HG03196 (cell line): ENCODE data around the gene PPP1CC.
"Not testable (repeated sequence)": the region's sequence is repeated elsewhere in the genome, so short reads cannot be mapped to it uniquely, and the experiment has no call there.

Source experiments
- ATAC-seq: cut with Tn5 transposase; IDR thresholded peaks from one replicate; pipeline ENCODE4 v1.9.1; 2021; ENCODE audit not compliant: unreplicated experiment

Gene PPP1CC

DNA sequence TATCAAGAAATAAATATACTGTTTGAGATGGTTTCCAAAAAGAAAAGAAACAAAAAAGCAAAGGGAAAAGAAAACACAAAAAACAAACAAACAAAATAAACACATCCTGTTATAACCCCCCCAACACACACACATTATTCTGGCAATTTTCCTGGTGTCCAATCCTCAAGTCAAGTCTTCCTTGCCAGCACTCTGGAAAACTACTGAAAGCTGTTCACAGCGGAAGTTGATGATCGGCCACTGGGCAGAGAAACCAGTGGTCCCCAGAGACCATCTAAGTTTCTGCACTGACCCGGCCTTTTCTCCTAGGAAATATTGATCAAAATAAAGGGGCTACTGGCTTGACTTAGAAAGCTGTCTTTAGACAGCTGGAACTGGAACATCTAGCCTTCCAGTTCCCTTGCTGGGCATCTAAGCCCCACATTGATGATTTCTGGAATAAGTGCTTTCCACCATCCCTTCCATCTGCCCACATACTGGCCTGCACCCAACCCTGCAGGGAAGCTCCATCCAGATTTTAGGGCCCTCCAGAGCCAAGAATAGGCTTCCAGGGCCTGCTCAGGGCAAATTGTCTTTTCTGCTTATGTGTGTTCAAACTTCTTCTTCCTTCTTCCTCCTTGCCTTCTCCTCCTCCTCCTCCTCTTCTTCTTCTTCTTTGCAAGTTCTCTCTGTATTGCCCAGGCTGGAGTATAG lies 11.6 kb upstream of the PPP1CC start:
- ATAC-seq: no peak

GRCh38 chr12:110750784-110751461 lies 8.2 kb upstream of the PPP1CC start:
- ATAC-seq: no peak

DNA sequence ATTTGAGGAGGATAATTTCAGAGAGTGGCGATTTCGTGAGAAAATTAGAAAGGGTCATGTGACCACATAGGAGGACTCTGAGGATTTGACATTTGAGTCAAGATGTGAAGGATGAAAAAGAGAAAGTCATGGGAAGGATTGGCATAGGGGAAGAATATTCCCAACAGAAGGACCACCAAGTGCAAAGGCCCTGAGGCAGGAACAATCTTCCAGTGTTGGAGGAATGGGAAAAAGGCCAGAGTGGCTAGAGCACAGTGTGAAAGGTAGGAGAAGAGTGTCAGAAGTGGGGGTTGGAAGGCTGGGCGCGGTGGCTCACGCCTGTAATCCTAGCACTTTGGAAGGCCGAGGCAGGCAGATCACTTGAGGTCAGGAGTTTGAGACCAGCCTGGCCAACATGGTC lies 3.9 kb upstream of the PPP1CC start:
- no peak for ATAC-seq

DNA sequence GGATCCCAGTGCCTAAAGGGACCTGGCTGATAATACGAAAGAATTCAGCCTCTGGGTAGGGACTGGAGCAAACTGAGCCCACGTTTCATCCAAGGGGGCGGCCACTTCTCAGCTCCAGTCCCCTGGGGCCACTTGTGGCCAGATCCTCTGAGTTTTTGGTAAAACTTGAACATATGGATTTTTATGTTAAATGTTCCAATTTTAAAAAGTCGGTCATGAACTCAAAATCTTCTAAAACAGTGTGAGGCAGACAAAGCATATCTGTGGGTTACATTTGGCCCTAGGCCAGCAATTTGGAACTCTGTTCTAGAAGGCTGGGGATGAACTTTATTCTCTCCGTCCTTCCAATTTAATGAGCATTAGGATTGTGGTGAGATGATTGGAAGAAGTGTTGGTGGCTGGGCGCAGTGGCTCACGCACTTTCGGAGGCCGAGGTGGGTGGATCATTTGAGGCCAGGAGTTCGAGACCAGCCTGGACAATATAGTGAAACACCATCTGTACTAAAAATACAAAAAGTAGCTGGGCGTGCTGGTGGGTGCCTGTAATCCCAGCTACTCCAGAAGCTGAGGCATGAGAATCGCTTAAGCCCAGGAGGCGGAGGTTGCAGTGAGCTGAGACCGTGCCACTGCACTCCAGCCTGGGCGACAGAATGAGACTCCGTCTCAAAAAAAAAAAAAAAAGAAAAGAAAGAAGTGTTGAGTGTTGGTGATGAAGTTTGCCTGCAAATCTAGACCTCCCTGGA lies 3.0 kb upstream of the PPP1CC start:
- no peak for ATAC-seq

DNA sequence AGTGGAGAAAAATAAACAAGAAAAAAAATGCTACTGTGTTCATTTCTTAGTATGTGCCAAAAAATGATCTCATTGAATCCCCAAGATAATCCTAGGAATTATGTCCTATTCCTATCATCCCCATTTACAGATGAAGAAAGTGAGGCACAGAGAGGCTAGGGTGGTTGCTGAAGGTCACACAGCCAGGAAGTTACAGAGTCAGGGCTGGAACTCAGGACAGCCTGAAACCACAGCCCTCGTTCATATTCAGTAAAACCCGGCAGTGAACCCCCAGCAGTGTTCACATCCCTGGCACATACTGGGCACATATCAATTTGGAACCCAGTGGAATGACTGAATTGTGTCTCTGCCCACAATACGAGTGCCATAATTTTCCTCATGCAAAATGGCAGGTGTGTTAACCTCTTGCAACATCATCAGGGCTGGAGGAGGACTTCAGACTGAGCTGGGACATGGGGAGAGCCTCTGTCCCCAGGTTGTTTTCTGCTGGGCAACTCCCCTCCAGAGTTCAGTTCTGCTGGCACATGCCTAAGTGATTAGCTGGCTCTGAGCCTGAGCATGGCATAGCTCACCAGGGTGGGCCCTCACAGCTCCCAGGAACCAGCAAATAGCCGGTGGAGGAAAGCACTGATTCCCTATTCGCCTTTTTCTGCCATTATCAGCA lies 2.0 kb upstream of the PPP1CC start:
- no peak for ATAC-seq

DNA sequence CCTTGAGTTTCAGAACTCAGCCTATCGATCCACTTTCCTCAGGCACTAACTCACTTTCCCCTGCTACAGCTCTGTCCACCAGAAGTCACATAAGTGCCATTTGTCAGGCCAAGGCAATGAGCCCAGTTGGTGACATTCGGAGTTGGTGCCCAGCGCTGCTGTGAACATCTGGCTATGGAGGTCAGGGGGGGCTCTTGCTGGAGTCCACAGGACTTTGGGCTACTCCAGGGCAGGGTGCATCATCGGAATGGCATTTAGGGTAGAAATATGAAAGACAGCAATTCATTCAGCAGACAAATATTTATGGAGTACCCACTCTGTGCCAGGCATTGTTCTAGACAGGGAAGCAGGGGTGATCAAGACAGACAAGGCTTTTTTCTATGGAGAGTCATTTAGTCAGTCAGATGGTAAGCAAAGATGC lies 1.5 kb upstream of the PPP1CC start:
- ATAC-seq: no peak

- no peak for ATAC-seq
Observed at GRCh38 chr12:110743571-110744093, 941 bp upstream of the PPP1CC start.

DNA sequence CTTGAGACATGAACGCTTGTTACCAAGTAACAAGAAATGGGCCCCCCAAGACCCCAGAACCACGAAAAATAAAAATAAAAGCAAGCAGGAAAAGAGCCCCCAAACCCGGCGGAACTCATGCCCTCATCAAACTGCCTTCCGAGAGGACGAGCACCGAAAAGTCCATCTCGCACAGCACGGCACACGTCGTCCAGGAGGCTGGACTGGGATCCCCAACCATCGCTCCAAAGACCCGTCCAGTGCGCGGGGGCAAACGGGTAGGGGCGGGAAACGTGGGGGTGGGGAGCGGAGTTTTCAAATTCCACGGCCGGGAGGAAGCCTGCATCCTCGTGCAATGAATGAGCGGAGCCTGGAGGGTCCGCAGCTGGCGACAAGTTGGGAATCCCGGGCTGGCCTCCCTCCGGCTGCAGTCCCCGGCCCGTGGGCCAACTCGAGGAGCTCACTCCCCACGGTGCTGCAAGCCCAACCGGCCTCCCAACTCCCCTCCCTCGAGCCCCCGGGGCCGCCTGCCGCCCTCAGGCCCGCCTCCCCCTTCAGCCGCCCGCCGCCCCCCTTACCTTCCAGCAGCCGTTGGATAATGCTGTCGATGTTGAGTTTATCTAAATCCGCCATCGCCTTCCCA lies 484 bp downstream of the PPP1CC start:
- ATAC-seq: peak; percentile 23

- ATAC-seq: no peak
Observed at GRCh38 chr12:110741341-110742095, 1.2 kb downstream of the PPP1CC start.

DNA sequence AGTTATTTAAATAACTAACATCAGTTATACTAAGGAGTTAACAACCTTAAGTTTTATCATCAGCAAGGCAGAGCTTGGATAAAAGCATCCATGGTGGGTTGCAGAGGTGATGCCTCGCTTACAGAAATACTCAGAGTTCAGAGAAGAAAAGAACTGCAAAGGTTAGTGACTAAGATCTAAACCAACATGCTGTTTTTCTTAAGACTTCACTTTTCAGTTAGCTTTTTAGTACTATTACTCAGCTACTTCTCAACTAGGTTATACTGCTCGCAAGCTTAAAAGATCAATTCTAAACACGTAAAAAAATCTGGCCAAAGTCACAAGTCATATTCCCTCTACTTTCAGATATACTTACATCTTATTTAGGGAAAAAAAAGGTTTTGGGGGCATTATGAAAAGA lies 2.8 kb downstream of the PPP1CC start:
- no peak for ATAC-seq

GRCh38 chr12:110739488-110739887 lies 3.2 kb downstream of the PPP1CC start:
- ATAC-seq: no peak

GRCh38 chr12:110737532-110737931 lies 5.2 kb downstream of the PPP1CC start:
- no peak for ATAC-seq

GRCh38 chr12:110737016-110737415 lies 5.7 kb downstream of the PPP1CC start:
- not testable (repeated sequence) for ATAC-seq

DNA sequence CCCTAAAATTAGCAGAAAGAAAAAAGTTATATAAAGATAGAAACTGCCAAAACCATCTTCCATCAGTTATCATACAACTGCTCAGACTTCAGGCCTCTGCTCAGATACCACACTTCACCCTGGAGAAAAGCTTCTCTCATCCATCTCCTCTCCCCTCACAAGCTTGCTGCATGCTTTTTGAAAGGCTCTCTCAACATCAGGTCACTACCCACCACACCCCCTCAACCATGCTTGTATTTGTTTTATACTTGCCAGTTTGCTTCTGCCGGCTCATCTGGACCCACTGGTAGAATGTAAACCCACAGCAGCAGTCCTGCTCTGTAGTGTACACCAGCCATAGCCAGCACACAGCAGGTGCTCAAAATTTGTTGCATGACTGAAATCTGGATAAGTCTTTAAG lies 8.8 kb downstream of the PPP1CC start:
- no peak for ATAC-seq

DNA sequence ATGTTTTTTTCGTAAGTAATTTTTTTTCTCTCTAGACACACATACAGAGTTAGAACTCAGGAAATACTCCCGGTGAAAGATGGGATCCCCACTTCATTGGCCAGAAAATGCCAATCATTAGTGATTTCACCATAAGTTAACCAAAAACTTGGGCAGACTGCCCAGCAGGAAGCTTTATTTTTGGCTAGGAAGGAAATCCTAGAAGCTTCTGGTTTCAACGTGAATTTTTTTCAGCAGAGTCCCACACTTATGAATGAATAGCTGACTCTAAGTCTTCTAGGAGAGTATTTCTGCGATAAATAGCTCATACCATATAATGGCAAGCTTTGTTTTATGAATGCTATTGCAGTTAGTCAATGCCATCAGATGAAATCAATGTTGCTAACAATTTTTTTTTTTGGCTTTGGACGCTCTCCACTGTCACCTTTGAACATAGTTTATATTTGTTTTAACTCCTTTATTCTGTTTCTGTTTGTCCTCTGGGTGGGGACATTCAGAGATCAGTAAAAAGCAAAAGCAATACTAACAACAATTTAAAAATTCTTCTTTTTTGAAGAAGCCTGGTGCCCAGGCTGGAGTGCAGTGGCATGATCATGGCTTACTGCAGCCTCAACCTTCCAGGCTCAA lies 9.5 kb downstream of the PPP1CC start:
- ATAC-seq: no peak

DNA sequence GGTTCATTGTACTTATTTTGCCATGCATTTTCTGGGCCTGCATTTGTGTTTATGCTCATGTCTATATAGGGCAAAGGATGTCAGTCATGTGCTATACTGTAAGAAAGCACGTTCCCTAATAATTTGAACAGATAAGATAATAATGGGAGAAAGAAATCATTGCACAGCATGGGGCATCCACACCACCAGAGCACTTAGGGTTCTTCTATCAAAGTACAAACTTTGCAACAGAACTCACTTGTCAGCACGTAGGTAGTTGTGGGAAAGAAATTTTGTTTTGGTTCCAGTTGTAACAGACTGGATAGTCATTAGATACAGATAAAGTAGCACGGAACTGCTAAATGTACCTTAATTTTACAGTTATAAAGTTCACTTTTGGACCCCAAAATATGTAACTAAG lies 10.1 kb downstream of the PPP1CC start:
- ATAC-seq: no peak

- no peak for ATAC-seq
Observed at GRCh38 chr12:110731479-110731878, 11.2 kb downstream of the PPP1CC start.

GRCh38 chr12:110728628-110729027 lies 14.1 kb downstream of the PPP1CC start:
- no peak for ATAC-seq

- no peak for ATAC-seq
Observed at GRCh38 chr12:110726708-110727369, 15.9 kb downstream of the PPP1CC start.
